ENCODE data around the gene AP2A1. TPM values are rescaled to one million over a fixed set of nuclear protein-coding genes. Genes with fewer than 3 reads are reported as not detected.

Gene AP2A1
- total and polyA plus RNA-seq, 3 experiments from 2014 or later, result 10.1 to 87.7 (median 82.5) TPM

GRCh38 chr19:49799271-49799797, 32.5 kb downstream of the AP2A1 start:
- no peak overlapping the region for H3K4me3 ChIP-seq (ENCODE audit: low read length)
- POLR2A ChIA-PET, result no interaction called here
- Mint-ChIP-seq H3K4me1 (no peaks in the 10 kb centered on the region), H3K9me3 (no peaks in the 10 kb centered on the region), H3K36me3 (peaks cover 7 to 90% (median 8%) of the 10 kb centered on the region in 3 donors), H3K27ac (peak overlapping the region in 2 of 8 donors; percentile 12 to 75), H3K4me3 (no peak overlapping the region), H3K27me3 (no peaks in the 10 kb centered on the region)
- CTCF ChIA-PET, result interaction anchor here (0.6 kb wide), 1 partner anchor 169 kb away, joined by 3 read pairs; no protein-coding TSS in a partner anchor
- no peak overlapping the region for H3K27ac ChIP-seq (ENCODE audit: low read depth, low read length)
- no peak for DNase-seq
- H3K27me3 ChIP-seq (ENCODE audit: insufficient read depth, low read length, poor library complexity, severe bottlenecking), result no peaks in the 10 kb centered on the region
- H3K9me3 ChIP-seq (ENCODE audit: low read length), result no peaks in the 10 kb centered on the region
- peaks cover 20% of the 10 kb centered on the region for H3K36me3 ChIP-seq (ENCODE audit: insufficient read depth, low read length)
- H3K4me1 ChIP-seq (ENCODE audit: insufficient read depth, low read length), result no peaks in the 10 kb centered on the region

GRCh38 chr19:49799798-49800376, 33.1 kb downstream of the AP2A1 start:
- Mint-ChIP-seq H3K9me3 (no peaks in the 10 kb centered on the region), H3K27me3 (no peaks in the 10 kb centered on the region), H3K36me3 (peaks cover 6 to 89% (median 8%) of the 10 kb centered on the region in 3 donors), H3K27ac (peak overlapping the region in 1 of 8 donors; percentile 75), H3K4me1 (no peaks in the 10 kb centered on the region), H3K4me3 (peak overlapping the region in 2 of 7 donors; percentile 18 to 45)
- Histone ChIP-seq H3K4me3 (ENCODE audit: low read length) (no peak overlapping the region), H3K27ac (ENCODE audit: low read depth, low read length) (no peak overlapping the region), H3K4me1 (ENCODE audit: insufficient read depth, low read length) (no peaks in the 10 kb centered on the region), H3K9me3 (ENCODE audit: low read length) (no peaks in the 10 kb centered on the region), H3K36me3 (ENCODE audit: insufficient read depth, low read length) (peaks cover 20% of the 10 kb centered on the region), H3K27me3 (ENCODE audit: insufficient read depth, low read length, poor library complexity, severe bottlenecking) (no peaks in the 10 kb centered on the region)
- DNase-seq, result no peak
- ChIA-PET POLR2A (interaction anchor here (1.3 kb wide), 1 partner anchor 13 kb away, joined by 3 read pairs; the partner anchor contains the start of gene FUZ), CTCF (no interaction called here)

DNA sequence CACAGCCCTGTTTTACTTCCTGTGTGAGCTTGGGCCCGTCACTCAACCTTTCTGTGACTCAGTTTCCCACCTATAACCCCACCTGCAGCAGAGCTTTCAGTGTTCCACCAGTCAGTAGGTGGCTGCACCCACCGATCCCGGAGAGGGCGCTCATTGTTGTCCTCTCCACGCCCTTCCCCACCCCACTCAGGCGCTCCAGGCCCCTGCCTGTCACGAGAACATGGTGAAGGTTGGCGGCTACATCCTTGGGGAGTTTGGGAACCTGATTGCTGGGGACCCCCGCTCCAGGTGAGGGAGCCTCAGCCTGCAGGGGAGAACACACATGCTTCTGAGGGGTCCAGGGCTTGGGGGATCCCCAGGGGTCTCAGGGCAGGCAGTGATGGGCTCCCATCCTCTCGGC, 34.0 kb downstream of the AP2A1 start:
- no peaks in the 10 kb centered on the region for H3K9me3 Mint-ChIP-seq
- Histone ChIP-seq H3K9me3 (ENCODE audit: low read length) (no peaks in the 10 kb centered on the region), H3K27ac (ENCODE audit: low read depth, low read length) (no peak overlapping the region), H3K36me3 (ENCODE audit: insufficient read depth, low read length) (peaks cover 19% of the 10 kb centered on the region), H3K4me3 (ENCODE audit: low read length) (no peak overlapping the region), H3K4me1 (ENCODE audit: insufficient read depth, low read length) (no peaks in the 10 kb centered on the region), H3K27me3 (ENCODE audit: insufficient read depth, low read length, poor library complexity, severe bottlenecking) (no peaks in the 10 kb centered on the region)
- H3K36me3 Mint-ChIP-seq, result peaks cover 6 to 83% (median 8%) of the 10 kb centered on the region in 3 donors
- no peaks in the 10 kb centered on the region for H3K4me1 Mint-ChIP-seq
- H3K27me3 Mint-ChIP-seq, result no peaks in the 10 kb centered on the region
- H3K4me3 Mint-ChIP-seq, result no peak overlapping the region
- H3K27ac Mint-ChIP-seq, result no peak overlapping the region
- POLR2A ChIA-PET, result interaction anchor here (1.3 kb wide), 1 partner anchor 13 kb away, joined by 3 read pairs; the partner anchor contains the start of gene FUZ
- no peak for DNase-seq
- CTCF ChIA-PET, result no interaction called here

GRCh38 chr19:49801401-49801888, 34.6 kb downstream of the AP2A1 start:
- H3K27ac Mint-ChIP-seq, result no peak overlapping the region
- CTCF ChIA-PET, result no interaction called here
- POLR2A ChIA-PET, result interaction anchor here (1.3 kb wide), 1 partner anchor 12 kb away, joined by 3 read pairs; the partner anchor contains the start of gene FUZ

DNA sequence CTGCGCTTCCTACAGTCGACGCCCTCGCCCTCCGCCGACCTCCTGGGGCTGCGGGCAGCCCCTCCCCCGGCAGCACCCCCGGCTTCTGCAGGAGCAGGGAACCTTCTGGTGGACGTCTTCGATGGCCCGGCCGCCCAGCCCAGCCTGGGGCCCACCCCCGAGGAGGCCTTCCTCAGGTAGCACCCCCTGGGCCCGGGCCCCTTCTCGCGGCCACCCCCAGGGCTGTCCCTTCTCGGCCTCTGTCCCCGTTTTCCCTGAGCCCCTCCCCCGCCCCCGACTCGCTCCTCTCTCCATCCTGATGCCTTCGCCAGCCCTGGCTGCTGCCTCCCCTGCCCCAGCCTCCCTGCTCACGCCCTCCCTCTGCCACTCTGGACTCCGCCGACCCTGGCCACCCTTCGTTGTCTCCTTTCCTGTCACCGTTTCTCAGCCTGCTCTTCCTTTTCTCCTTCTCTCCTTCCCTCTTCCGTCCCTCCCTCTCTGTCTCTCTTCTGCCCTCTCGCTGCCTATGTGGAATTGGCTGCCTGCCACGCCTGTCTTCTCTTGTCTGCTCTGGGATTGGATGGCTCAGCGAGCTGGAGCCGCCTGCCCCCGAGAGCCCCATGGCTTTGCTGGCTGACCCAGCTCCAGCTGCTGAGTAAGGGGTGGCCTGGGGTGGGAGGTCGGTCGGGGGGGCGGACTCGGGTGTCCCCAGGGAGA, 35.3 kb downstream of the AP2A1 start:
- H3K4me1 ChIP-seq (ENCODE audit: insufficient read depth, low read length), result no peaks in the 10 kb centered on the region
- Mint-ChIP-seq H3K27me3 (no peaks in the 10 kb centered on the region), H3K27ac (peak overlapping the region in 1 of 8 donors; percentile 77), H3K9me3 (no peaks in the 10 kb centered on the region), H3K4me3 (no peak overlapping the region), H3K36me3 (peaks cover 4 to 74% (median 5%) of the 10 kb centered on the region in 3 donors), H3K4me1 (no peaks in the 10 kb centered on the region)
- no peak overlapping the region for H3K27ac ChIP-seq (ENCODE audit: low read depth, low read length)
- ChIA-PET POLR2A (no interaction called here), CTCF (no interaction called here)
- H3K4me3 ChIP-seq (ENCODE audit: low read length), result no peak overlapping the region
- H3K9me3 ChIP-seq (ENCODE audit: low read length), result no peaks in the 10 kb centered on the region
- peaks cover 9% of the 10 kb centered on the region for H3K36me3 ChIP-seq (ENCODE audit: insufficient read depth, low read length)
- no peaks in the 10 kb centered on the region for H3K27me3 ChIP-seq (ENCODE audit: insufficient read depth, low read length, poor library complexity, severe bottlenecking)
- no peak for DNase-seq

More at GRCh38 chr19:49801401-49801888, 34.6 kb downstream of the AP2A1 start:
- Mint-ChIP-seq H3K36me3 (peaks cover 6 to 81% (median 8%) of the 10 kb centered on the region in 3 donors), H3K27me3 (no peaks in the 10 kb centered on the region), H3K4me3 (no peak overlapping the region), H3K9me3 (no peaks in the 10 kb centered on the region), H3K4me1 (no peaks in the 10 kb centered on the region)
- H3K27ac ChIP-seq (ENCODE audit: low read depth, low read length), result no peak overlapping the region
- no peaks in the 10 kb centered on the region for H3K9me3 ChIP-seq (ENCODE audit: low read length)
- H3K4me3 ChIP-seq (ENCODE audit: low read length), result no peak overlapping the region
- no peaks in the 10 kb centered on the region for H3K4me1 ChIP-seq (ENCODE audit: insufficient read depth, low read length)
- DNase-seq, result no peak
- peaks cover 12% of the 10 kb centered on the region for H3K36me3 ChIP-seq (ENCODE audit: insufficient read depth, low read length)
- no peaks in the 10 kb centered on the region for H3K27me3 ChIP-seq (ENCODE audit: insufficient read depth, low read length, poor library complexity, severe bottlenecking)

GRCh38 chr19:49802836-49803528, 36.2 kb downstream of the AP2A1 start:
- H3K4me3 Mint-ChIP-seq, result no peak overlapping the region
- H3K9me3 Mint-ChIP-seq, result no peaks in the 10 kb centered on the region
- ChIA-PET CTCF (no interaction called here), POLR2A (no interaction called here)
- Histone ChIP-seq H3K27ac (ENCODE audit: low read depth, low read length) (no peak overlapping the region), H3K36me3 (ENCODE audit: insufficient read depth, low read length) (peaks cover 9% of the 10 kb centered on the region), H3K4me1 (ENCODE audit: insufficient read depth, low read length) (no peaks in the 10 kb centered on the region), H3K9me3 (ENCODE audit: low read length) (no peaks in the 10 kb centered on the region), H3K27me3 (ENCODE audit: insufficient read depth, low read length, poor library complexity, severe bottlenecking) (no peaks in the 10 kb centered on the region), H3K4me3 (ENCODE audit: low read length) (no peak overlapping the region)
- peak overlapping the region in 2 of 8 donors; percentile 29 to 91 for H3K27ac Mint-ChIP-seq
- H3K4me1 Mint-ChIP-seq, result peaks cover 0 to 3% (median 2%) of the 10 kb centered on the region in 3 donors
- peaks cover 4 to 67% (median 5%) of the 10 kb centered on the region in 3 donors for H3K36me3 Mint-ChIP-seq
- DNase-seq, result no peak
- H3K27me3 Mint-ChIP-seq, result no peaks in the 10 kb centered on the region

- H3K36me3 ChIP-seq (ENCODE audit: insufficient read depth, low read length), result peaks cover 9% of the 10 kb centered on the region
- Mint-ChIP-seq H3K4me1 (peaks cover 0 to 7% (median 3%) of the 10 kb centered on the region in 3 donors), H3K9me3 (no peaks in the 10 kb centered on the region), H3K4me3 (no peak overlapping the region), H3K36me3 (peaks cover 4 to 62% (median 5%) of the 10 kb centered on the region in 3 donors), H3K27me3 (no peaks in the 10 kb centered on the region), H3K27ac (peak overlapping the region in 2 of 8 donors; percentile 66 to 91)
- no peaks in the 10 kb centered on the region for H3K9me3 ChIP-seq (ENCODE audit: low read length)
- H3K4me1 ChIP-seq (ENCODE audit: insufficient read depth, low read length), result no peaks in the 10 kb centered on the region
- H3K4me3 ChIP-seq (ENCODE audit: low read length), result no peak overlapping the region
- ChIA-PET POLR2A (no interaction called here), CTCF (no interaction called here)
- H3K27me3 ChIP-seq (ENCODE audit: insufficient read depth, low read length, poor library complexity, severe bottlenecking), result no peaks in the 10 kb centered on the region
- H3K27ac ChIP-seq (ENCODE audit: low read depth, low read length), result no peak overlapping the region
- no peak for DNase-seq
These were observed 36.7 kb downstream of the AP2A1 start for GRCh38 chr19:49803529-49803856.
